Measurements from ENCODE around the gene THUMPD3.

Gene THUMPD3

GRCh38 chr3:9415485-9416138, 52.8 kb downstream of the THUMPD3 start:
- H3K36me3 ChIP-seq (ENCODE audit: control insufficient read depth, insufficient read depth, low read length): no peaks in the 10 kb centered on the region
- no peak overlapping the region for H3K27ac ChIP-seq (ENCODE audit: insufficient read depth, low read length, poor library complexity, severe bottlenecking)
- H3K4me3 ChIP-seq (ENCODE audit: insufficient read depth, low read depth, low read length, poor library complexity, severe bottlenecking): no peak overlapping the region
- H3K9me3 ChIP-seq (ENCODE audit: control insufficient read depth, low read length): no peaks in the 10 kb centered on the region
- no peak for DNase-seq
- H3K27me3 ChIP-seq (replicated peaks; ENCODE audit: control insufficient read depth, insufficient read depth, low read length, poor library complexity, severe bottlenecking): no peaks in the 10 kb centered on the region
- H3K4me1 ChIP-seq (ENCODE audit: control insufficient read depth, insufficient read depth, low read length, poor library complexity, severe bottlenecking): peaks cover 5% of the 10 kb centered on the region

DNA sequence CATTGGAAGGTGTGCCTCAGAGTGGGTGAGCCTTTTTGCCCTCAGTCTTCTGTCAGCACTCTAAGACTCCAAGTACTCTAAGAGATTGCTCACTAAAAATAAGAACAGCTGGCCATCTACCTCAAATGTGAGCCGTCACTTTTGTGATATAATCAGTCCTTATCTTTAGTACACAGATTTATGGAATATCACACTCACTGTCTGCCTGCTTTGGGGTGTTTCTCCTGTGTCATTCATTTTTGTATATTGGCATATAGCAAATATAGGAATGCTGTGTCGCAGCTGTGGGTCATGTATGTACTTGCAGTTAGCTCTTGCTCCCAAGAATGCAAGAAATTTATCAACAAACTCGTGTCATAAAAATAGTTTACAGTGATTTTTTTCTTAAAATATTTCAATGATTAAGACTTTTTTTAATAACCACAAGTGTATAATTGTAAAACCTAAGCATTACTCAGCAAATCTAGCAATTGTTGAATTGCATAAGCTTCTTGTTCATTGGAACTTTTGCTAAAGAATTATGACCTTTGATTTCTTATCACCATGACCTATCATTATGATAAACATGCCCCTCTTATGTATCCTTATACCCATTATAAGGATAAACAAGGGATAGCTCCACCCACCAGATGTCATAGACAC, 53.4 kb downstream of the THUMPD3 start:
- Histone ChIP-seq H3K4me1 (ENCODE audit: control insufficient read depth, insufficient read depth, low read length, poor library complexity, severe bottlenecking) (peaks cover 6% of the 10 kb centered on the region), H3K4me3 (ENCODE audit: insufficient read depth, low read depth, low read length, poor library complexity, severe bottlenecking) (no peak overlapping the region), H3K36me3 (ENCODE audit: control insufficient read depth, insufficient read depth, low read length) (no peaks in the 10 kb centered on the region), H3K27me3 (replicated peaks; ENCODE audit: control insufficient read depth, insufficient read depth, low read length, poor library complexity, severe bottlenecking) (no peaks in the 10 kb centered on the region), H3K27ac (ENCODE audit: insufficient read depth, low read length, poor library complexity, severe bottlenecking) (no peak overlapping the region), H3K9me3 (ENCODE audit: control insufficient read depth, low read length) (no peaks in the 10 kb centered on the region)
- no peak for DNase-seq

- Histone ChIP-seq H3K27ac (ENCODE audit: insufficient read depth, low read length, poor library complexity, severe bottlenecking) (peak overlapping the region; percentile 35), H3K4me3 (ENCODE audit: insufficient read depth, low read depth, low read length, poor library complexity, severe bottlenecking) (no peak overlapping the region), H3K36me3 (ENCODE audit: control insufficient read depth, insufficient read depth, low read length) (peaks cover 9% of the 10 kb centered on the region), H3K4me1 (ENCODE audit: control insufficient read depth, insufficient read depth, low read length, poor library complexity, severe bottlenecking) (peaks cover 8% of the 10 kb centered on the region), H3K9me3 (ENCODE audit: control insufficient read depth, low read length) (no peaks in the 10 kb centered on the region), H3K27me3 (replicated peaks; ENCODE audit: control insufficient read depth, insufficient read depth, low read length, poor library complexity, severe bottlenecking) (no peaks in the 10 kb centered on the region)
- DNase-seq: no peak
Measured at GRCh38 chr3:9420850-9421549, 58.1 kb downstream of the THUMPD3 start.

DNA sequence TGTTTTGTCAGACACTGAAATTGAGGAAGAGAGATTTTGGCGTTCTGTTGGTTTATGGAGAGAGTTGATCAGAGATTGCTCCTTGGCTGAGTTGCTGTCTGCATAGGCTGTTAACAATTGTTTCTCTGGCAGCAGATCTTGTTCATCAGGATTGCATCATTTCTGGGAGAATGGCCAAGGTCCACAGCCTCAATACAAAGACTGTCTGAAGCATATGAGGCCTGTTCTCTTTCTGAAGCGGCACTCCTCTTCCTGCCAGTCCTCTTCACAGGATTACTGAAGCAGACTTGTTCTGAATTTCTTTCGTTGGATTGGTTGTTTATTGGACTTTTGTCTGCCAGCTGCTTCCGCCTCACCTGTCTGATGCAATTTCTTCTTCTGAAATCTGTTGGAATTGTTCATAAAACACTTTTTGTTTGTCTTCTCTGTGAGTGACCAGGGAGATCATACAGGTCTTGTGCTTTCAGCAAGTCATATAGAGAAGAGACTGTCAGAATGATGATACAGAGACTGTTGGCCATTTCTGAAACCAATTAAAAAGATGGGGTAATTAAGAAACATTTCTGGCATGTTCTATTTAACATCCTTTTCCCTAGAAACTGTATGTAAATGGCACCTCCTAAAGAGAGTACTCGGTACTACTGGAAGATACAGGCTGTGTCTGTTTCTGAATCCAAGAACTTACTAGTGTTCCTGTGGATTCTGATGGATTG, 60.0 kb downstream of the THUMPD3 start:
- peak overlapping the region; percentile 28 for H3K27ac ChIP-seq (ENCODE audit: insufficient read depth, low read length, poor library complexity, severe bottlenecking)
- no peaks in the 10 kb centered on the region for H3K9me3 ChIP-seq (ENCODE audit: control insufficient read depth, low read length)
- H3K4me3 ChIP-seq (ENCODE audit: insufficient read depth, low read depth, low read length, poor library complexity, severe bottlenecking): no peak overlapping the region
- H3K27me3 ChIP-seq (replicated peaks; ENCODE audit: control insufficient read depth, insufficient read depth, low read length, poor library complexity, severe bottlenecking): no peaks in the 10 kb centered on the region
- H3K36me3 ChIP-seq (ENCODE audit: control insufficient read depth, insufficient read depth, low read length): peaks cover 18% of the 10 kb centered on the region
- H3K4me1 ChIP-seq (ENCODE audit: control insufficient read depth, insufficient read depth, low read length, poor library complexity, severe bottlenecking): peaks cover 8% of the 10 kb centered on the region
- no peak for DNase-seq

- Histone ChIP-seq H3K36me3 (ENCODE audit: control insufficient read depth, insufficient read depth, low read length) (peaks cover 63% of the 10 kb centered on the region), H3K4me1 (ENCODE audit: control insufficient read depth, insufficient read depth, low read length, poor library complexity, severe bottlenecking) (no peaks in the 10 kb centered on the region), H3K27ac (ENCODE audit: insufficient read depth, low read length, poor library complexity, severe bottlenecking) (no peak overlapping the region), H3K9me3 (ENCODE audit: control insufficient read depth, low read length) (no peaks in the 10 kb centered on the region), H3K27me3 (replicated peaks; ENCODE audit: control insufficient read depth, insufficient read depth, low read length, poor library complexity, severe bottlenecking) (no peaks in the 10 kb centered on the region), H3K4me3 (ENCODE audit: insufficient read depth, low read depth, low read length, poor library complexity, severe bottlenecking) (no peak overlapping the region)
- DNase-seq: no peak
Measured at GRCh38 chr3:9428411-9428810, 65.6 kb downstream of the THUMPD3 start.

- H3K27ac ChIP-seq (ENCODE audit: insufficient read depth, low read length, poor library complexity, severe bottlenecking): no peak overlapping the region
- no peaks in the 10 kb centered on the region for H3K27me3 ChIP-seq (replicated peaks; ENCODE audit: control insufficient read depth, insufficient read depth, low read length, poor library complexity, severe bottlenecking)
- DNase-seq: no peak
- H3K36me3 ChIP-seq (ENCODE audit: control insufficient read depth, insufficient read depth, low read length): peaks cover 76% of the 10 kb centered on the region
- no peaks in the 10 kb centered on the region for H3K4me1 ChIP-seq (ENCODE audit: control insufficient read depth, insufficient read depth, low read length, poor library complexity, severe bottlenecking)
- H3K9me3 ChIP-seq (ENCODE audit: control insufficient read depth, low read length): no peaks in the 10 kb centered on the region
- no peak overlapping the region for H3K4me3 ChIP-seq (ENCODE audit: insufficient read depth, low read depth, low read length, poor library complexity, severe bottlenecking)
Measured at GRCh38 chr3:9430733-9431132, 67.9 kb downstream of the THUMPD3 start.

GRCh38 chr3:9433627-9434521, 71.0 kb downstream of the THUMPD3 start:
- Histone ChIP-seq H3K27ac (ENCODE audit: insufficient read depth, low read length, poor library complexity, severe bottlenecking) (no peak overlapping the region), H3K9me3 (ENCODE audit: control insufficient read depth, low read length) (no peaks in the 10 kb centered on the region), H3K4me1 (ENCODE audit: control insufficient read depth, insufficient read depth, low read length, poor library complexity, severe bottlenecking) (no peaks in the 10 kb centered on the region), H3K27me3 (replicated peaks; ENCODE audit: control insufficient read depth, insufficient read depth, low read length, poor library complexity, severe bottlenecking) (no peaks in the 10 kb centered on the region), H3K36me3 (ENCODE audit: control insufficient read depth, insufficient read depth, low read length) (peaks cover 85% of the 10 kb centered on the region), H3K4me3 (ENCODE audit: insufficient read depth, low read depth, low read length, poor library complexity, severe bottlenecking) (no peak overlapping the region)
- no peak for DNase-seq

DNA sequence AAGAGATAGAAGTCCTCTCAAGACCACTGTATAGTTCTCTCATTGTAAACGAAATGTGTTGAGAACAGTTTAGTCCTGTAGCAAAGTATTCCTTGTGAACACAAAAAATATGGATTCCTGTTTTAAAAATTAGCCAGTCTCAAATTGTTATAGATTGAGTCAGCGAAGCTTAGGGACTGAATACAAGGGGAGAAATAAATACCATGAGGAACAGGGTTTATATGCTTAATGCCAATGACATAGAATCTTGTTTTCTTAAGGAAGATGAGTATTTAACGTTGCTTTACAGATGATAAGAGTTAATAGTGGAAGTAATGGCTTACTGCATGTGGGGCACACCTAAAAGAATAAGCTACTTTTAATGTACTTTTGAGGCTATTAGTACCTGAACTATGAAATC, 72.5 kb downstream of the THUMPD3 start:
- DNase-seq: no peak
- Histone ChIP-seq H3K9me3 (ENCODE audit: control insufficient read depth, low read length) (no peaks in the 10 kb centered on the region), H3K27ac (ENCODE audit: insufficient read depth, low read length, poor library complexity, severe bottlenecking) (no peak overlapping the region), H3K4me3 (ENCODE audit: insufficient read depth, low read depth, low read length, poor library complexity, severe bottlenecking) (no peak overlapping the region), H3K36me3 (ENCODE audit: control insufficient read depth, insufficient read depth, low read length) (peaks cover 81% of the 10 kb centered on the region), H3K27me3 (replicated peaks; ENCODE audit: control insufficient read depth, insufficient read depth, low read length, poor library complexity, severe bottlenecking) (no peaks in the 10 kb centered on the region), H3K4me1 (ENCODE audit: control insufficient read depth, insufficient read depth, low read length, poor library complexity, severe bottlenecking) (no peaks in the 10 kb centered on the region)
